HCT116 (cell line): ENCODE data around the gene AADACL3. TPM values are rescaled to one million over a fixed set of nuclear protein-coding genes. Genes with fewer than 3 reads are reported as not detected.

Experiments
- ATAC-seq: fragments of 200-7000 bp; cut with Tn5 transposase; 2 replicates; pipeline ENCODE4 v1.9.1; 2020; ENCODE audit warnings: mild to moderate bottlenecking, moderate library complexity
- BruUV-seq: library from RNA; stranded (reverse); fragments of 400-500 nt; replicated peaks from 2 replicates; lab custom pipeline; 2021; lab: Mats Ljungman, UMichigan
- CTCF ChIA-PET: fragments of 300-600 bp; sonication (Branson Sonifier 250); formaldehyde crosslinking; loops from one replicate; lab custom pipeline; 2021; ENCODE audit warnings: antibody characterized with exemption; lab: Charles Lee
- POLR2A ChIA-PET: fragments of 300-600, 350-600 bp; sonication (Branson Sonifier 250); formaldehyde crosslinking; loops from one replicate; lab custom pipeline; 2021; ENCODE audit warnings: antibody characterized with exemption; lab: Charles Lee
- RAD21 ChIA-PET, 2 experiments: fragments of 300-600 bp; sonication (Branson Sonifier 250); formaldehyde crosslinking; loops; one replicate each; lab custom pipeline; 2023; ENCODE audit warnings: low total read pairs in 2 of 2; ENCODE audit not compliant: uncharacterized antibody in 2 of 2, unreplicated experiment in 2 of 2, low non-redundant PET in 1 of 2; lab: Charles Lee
- DNase-seq: peaks from one replicate; pipeline ENCODE4 v3.0.0-alpha.2; 2010; ENCODE audit warnings: low read depth, low spot score
- H2AFZ ChIP-seq: fragments of 200-600 bp; shearing (Covaris generic), sonication (generic); 2 replicates; pipeline ENCODE4 v1.6.1; 2017; ENCODE audit warnings: low read depth, mixed run types, mixed read lengths, antibody characterized with exemption, low read length; ENCODE audit not compliant: poor library complexity, severe bottlenecking
- H3K27ac ChIP-seq: 2 replicates; pipeline ENCODE4 v1.5.1; 2012; ENCODE audit warnings: low read depth, low read length
- H3K27me3 ChIP-seq: fragments of 200-600 bp; sonication (generic); 2 replicates; pipeline ENCODE4 v1.6.1; 2016; ENCODE audit warnings: mixed run types, low read length, mixed read lengths; ENCODE audit not compliant: insufficient read depth
- H3K36me3 ChIP-seq, 2 experiments: fragments of 200-500 bp in 1 of 2; fragments of 200-600 bp in 1 of 2; sonication (Bioruptor generic) in 1 of 2; sonication (generic) in 1 of 2; 2 replicates each; pipeline versions ENCODE4 v1.5.1 to v1.6.1; 2014 to 2016; ENCODE audit warnings: low read length in 2 of 2, inconsistent platforms in 1 of 2, mixed read lengths in 1 of 2, mixed run types in 1 of 2; ENCODE audit not compliant: insufficient read depth in 2 of 2, control insufficient read depth in 1 of 2
- H3K4me1 ChIP-seq, 2 experiments: fragments of 200-600 bp in 1 of 2; sonication (generic) in 1 of 2; 2 replicates each; pipeline versions ENCODE4 v1.5.1 to v1.6.1; 2012 to 2017; ENCODE audit warnings: low read length in 2 of 2, inconsistent platforms in 1 of 2, mild to moderate bottlenecking in 1 of 2, mixed read lengths in 1 of 2, mixed run types in 1 of 2, moderate library complexity in 1 of 2; ENCODE audit not compliant: insufficient read depth in 2 of 2, control insufficient read depth in 1 of 2
- H3K4me2 ChIP-seq: fragments of 200-600 bp; sonication (generic); 2 replicates; pipeline ENCODE4 v1.6.1; 2017; ENCODE audit warnings: mixed run types, low read length, mixed read lengths
- H3K4me3 ChIP-seq, 2 experiments: fragments of 200-600 bp in 1 of 2; sonication (generic) in 1 of 2; replicated peaks in 1 of 2; 2 replicates each; pipeline ENCODE4 v1.5.1; 2011 to 2016; ENCODE audit warnings: low read length in 2 of 2, control low read depth in 1 of 2, low read depth in 1 of 2, mild to moderate bottlenecking in 1 of 2, mixed read lengths in 1 of 2, mixed run types in 1 of 2
- H3K79me2 ChIP-seq: fragments of 200-600 bp; sonication (generic); 2 replicates; pipeline ENCODE4 v1.6.1; 2017; ENCODE audit warnings: mild to moderate bottlenecking, mixed run types, low read length, moderate library complexity, mixed read lengths; ENCODE audit not compliant: insufficient read depth
- H3K9ac ChIP-seq: fragments of 200-600 bp; sonication (generic); 2 replicates; pipeline ENCODE4 v1.6.1; 2016; ENCODE audit warnings: low read length, mixed read lengths
- H3K9me2 ChIP-seq: fragments of 200-600 bp; sonication (generic), shearing (Covaris generic); 2 replicates; pipeline ENCODE4 v1.6.1; 2017; ENCODE audit warnings: mixed run types, mild to moderate bottlenecking, moderate library complexity; ENCODE audit not compliant: insufficient read depth
- H3K9me3 ChIP-seq, 2 experiments: fragments of 200-500 bp in 1 of 2; fragments of 200-600 bp in 1 of 2; sonication (Bioruptor generic) in 1 of 2; sonication (generic) in 1 of 2; 2 replicates each; pipeline ENCODE4 v1.6.1; 2014 to 2017; ENCODE audit warnings: low read length in 2 of 2, mixed read lengths in 2 of 2, inconsistent platforms in 1 of 2, low read depth in 1 of 2, mild to moderate bottlenecking in 1 of 2, mixed run types in 1 of 2, moderate library complexity in 1 of 2; ENCODE audit not compliant: control insufficient read depth in 1 of 2, insufficient read depth in 1 of 2
- H4K20me1 ChIP-seq: fragments of 200-600 bp; sonication (generic), shearing (Covaris generic); 2 replicates; pipeline ENCODE4 v1.6.1; 2017; ENCODE audit warnings: mixed run types, mild to moderate bottlenecking, moderate library complexity; ENCODE audit not compliant: insufficient read depth
- ATF3 ChIP-seq: IDR thresholded peaks from 2 replicates; pipeline ENCODE4 v1.6.1; 2012
- EZH2phosphoT487 ChIP-seq: fragments of 200-600 bp; IDR thresholded peaks from 2 replicates; pipeline ENCODE4 v1.6.1; 2018; ENCODE audit warnings: antibody characterized with exemption, borderline replicate concordance
- MAX ChIP-seq: IDR thresholded peaks from 2 replicates; pipeline ENCODE4 v1.6.1; 2012
- TCF7L2 ChIP-seq: IDR thresholded peaks from 2 replicates; pipeline ENCODE4 v1.7.0; 2011; ENCODE audit warnings: borderline replicate concordance, inconsistent platforms; ENCODE audit not compliant: insufficient read depth, insufficient read length; ENCODE audit errors: extremely low read depth
- YY1 ChIP-seq: IDR thresholded peaks from 2 replicates; pipeline ENCODE4 v1.6.1; 2011; ENCODE audit warnings: low read length, low read depth, moderate library complexity, mild to moderate bottlenecking; ENCODE audit not compliant: insufficient replicate concordance; ENCODE audit errors: extremely low read depth
- ZFX ChIP-seq: fragments of 450-650 bp; IDR thresholded peaks from 2 replicates; pipeline ENCODE4 v1.6.1; 2017
- intact Hi-C: fragments of 100-400 bp; cut with micrococcal nuclease; formaldehyde crosslinking; loops from 2 replicates; pipeline ENCODE4 v1.10.0; 2022
- total RNA-seq: library from RNA; stranded (reverse); gene quantifications from one replicate; pipeline ENCODE4 v1.2.1, GENCODE V29; 2021; ENCODE audit not compliant: unreplicated experiment

The AADACL3 gene
- total RNA-seq, 1 experiment from 2014 or later = not detected

GRCh38 chr1:12678350-12678749, 37.6 kb upstream of the AADACL3 start:
- no peaks in the 10 kb centered on the region for H3K36me3 ChIP-seq
- ATAC-seq = no peak
- intact Hi-C loops = loop anchor here (5.0 kb wide), 1 partner anchor 39 kb away; the partner anchor contains the start of gene AADACL3
- H3K79me2 ChIP-seq = no peaks in the 10 kb centered on the region
- ChIA-PET POLR2A (no interaction called here), RAD21 (no interaction called here)
- H4K20me1 ChIP-seq = no peaks in the 10 kb centered on the region
- H3K9ac ChIP-seq = no peak overlapping the region
- no TSS peak for BruUV-seq
- H3K27ac ChIP-seq = no peak overlapping the region
- no peaks in the 10 kb centered on the region for H3K9me3 ChIP-seq
- H2AFZ ChIP-seq = no peak overlapping the region
- no peak for DNase-seq
- H3K4me3 ChIP-seq = no peak overlapping the region
- no peaks in the 10 kb centered on the region for H3K9me2 ChIP-seq
- H3K27me3 ChIP-seq = peaks cover 7% of the 10 kb centered on the region; the same call in 1 of the 2 replicates
- TF ChIP-seq ATF3 = no peak
- TF ChIP-seq, all 23 proteins: peak for 0
- Histone ChIP-seq H3K4me1 (no peaks in the 10 kb centered on the region), H3K4me2 (no peak overlapping the region)
- CTCF ChIA-PET = no interaction called here

- no peaks in the 10 kb centered on the region for H3K9me2 ChIP-seq
- no peak overlapping the region for H3K4me3 ChIP-seq
- no peaks in the 10 kb centered on the region for H3K4me1 ChIP-seq
- H4K20me1 ChIP-seq = no peaks in the 10 kb centered on the region
- H3K4me2 ChIP-seq = no peak overlapping the region
- CTCF ChIA-PET = no interaction called here
- DNase-seq = no peak
- POLR2A ChIA-PET = no interaction called here
- RAD21 ChIA-PET = no interaction called here
- ATAC-seq = no peak
- no peak overlapping the region for H3K9ac ChIP-seq
- H3K36me3 ChIP-seq = no peaks in the 10 kb centered on the region
- no peak overlapping the region for H3K27ac ChIP-seq
- peaks cover 7% of the 10 kb centered on the region; the same call in 1 of the 2 replicates for H3K27me3 ChIP-seq
- H3K9me3 ChIP-seq = no peaks in the 10 kb centered on the region
- H2AFZ ChIP-seq = no peak overlapping the region
- TF ChIP-seq EZH2phosphoT487 (no peak), MAX (no peak), ZFX (no peak), YY1 (no peak), TCF7L2 (no peak)
- BruUV-seq = no TSS peak
- no peaks in the 10 kb centered on the region for H3K79me2 ChIP-seq
- intact Hi-C loops = loop anchor here (5.0 kb wide), 1 partner anchor 38 kb away; the partner anchor contains the start of gene AADACL3
Observed at GRCh38 chr1:12678820-12679219, 37.1 kb upstream of the AADACL3 start.
